Measurements from ENCODE around the gene IER2. TPM values are rescaled to one million over a fixed set of nuclear protein-coding genes. Genes with fewer than 3 reads are reported as not detected.
"Not testable (repeated sequence)": the region's sequence is repeated elsewhere in the genome, so short reads cannot be mapped to it uniquely, and the experiment has no call there.

The IER2 gene
- total and polyA plus RNA-seq, 12 donors, result 19.2 to 54.6 (median 36.0) TPM

DNA sequence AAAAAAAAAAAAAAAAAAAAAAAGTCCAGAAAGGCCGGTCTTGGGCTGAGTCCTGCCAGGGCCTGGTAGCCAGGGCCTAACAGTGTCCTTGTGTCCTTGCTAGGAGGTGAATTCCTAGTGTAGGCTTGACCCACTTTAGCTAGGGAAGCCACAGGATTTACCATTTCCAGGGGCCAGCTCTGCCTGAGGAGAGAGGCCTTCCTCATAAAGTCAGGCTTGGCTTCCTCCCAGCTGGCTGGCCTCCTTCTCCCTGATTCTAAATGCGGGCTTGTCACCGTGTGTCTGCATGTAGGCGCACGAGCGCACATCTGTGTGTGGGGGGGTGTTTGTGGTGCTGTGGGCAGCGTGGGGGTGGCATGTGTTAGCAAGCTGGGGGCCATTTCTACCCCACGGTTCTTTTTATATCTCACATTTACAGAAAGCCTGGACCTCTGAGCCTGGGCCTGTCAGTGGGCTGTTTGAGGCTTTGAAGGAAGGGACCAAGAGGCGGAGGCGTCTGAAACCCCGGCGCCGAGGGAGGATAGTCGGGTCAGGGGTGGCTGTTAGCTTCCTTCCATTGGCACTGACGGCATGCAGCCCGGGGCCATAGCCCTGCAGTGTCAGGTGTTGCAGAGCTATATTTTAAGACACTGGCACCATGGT, 31.7 kb downstream of the IER2 start:
- intact Hi-C loops (cut with DNase I), result no loop called here
- Histone ChIP-seq H3K36me3 (no peaks in the 10 kb centered on the region), H3K4me1 (peaks cover 5 to 17% (median 12%) of the 10 kb centered on the region in 9 donors), H3K4me3 (no peak overlapping the region), H3K27ac (peak overlapping the region in 9 of 10 donors; percentile 50 to 79 (median 66)), H3K27me3 (no peaks in the 10 kb centered on the region), H3K9me3 (no peaks in the 10 kb centered on the region)
- WGBS, 2 donors, result 8 to 12% methylated on average over 16 of the region's 16 CpGs
- peak; percentile 77 to 86 for DNase-seq
- ATAC-seq, result peak; percentile 82 to 98 (median 92)
- TF ChIP-seq, protein P1, sequence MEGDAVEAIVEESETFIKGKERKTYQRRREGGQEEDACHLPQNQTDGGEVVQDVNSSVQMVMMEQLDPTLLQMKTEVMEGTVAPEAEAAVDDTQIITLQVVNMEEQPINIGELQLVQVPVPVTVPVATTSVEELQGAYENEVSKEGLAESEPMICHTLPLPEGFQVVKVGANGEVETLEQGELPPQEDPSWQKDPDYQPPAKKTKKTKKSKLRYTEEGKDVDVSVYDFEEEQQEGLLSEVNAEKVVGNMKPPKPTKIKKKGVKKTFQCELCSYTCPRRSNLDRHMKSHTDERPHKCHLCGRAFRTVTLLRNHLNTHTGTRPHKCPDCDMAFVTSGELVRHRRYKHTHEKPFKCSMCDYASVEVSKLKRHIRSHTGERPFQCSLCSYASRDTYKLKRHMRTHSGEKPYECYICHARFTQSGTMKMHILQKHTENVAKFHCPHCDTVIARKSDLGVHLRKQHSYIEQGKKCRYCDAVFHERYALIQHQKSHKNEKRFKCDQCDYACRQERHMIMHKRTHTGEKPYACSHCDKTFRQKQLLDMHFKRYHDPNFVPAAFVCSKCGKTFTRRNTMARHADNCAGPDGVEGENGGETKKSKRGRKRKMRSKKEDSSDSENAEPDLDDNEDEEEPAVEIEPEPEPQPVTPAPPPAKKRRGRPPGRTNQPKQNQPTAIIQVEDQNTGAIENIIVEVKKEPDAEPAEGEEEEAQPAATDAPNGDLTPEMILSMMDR (IDR thresholded peaks at IDR 0.05), result no peak

DNA sequence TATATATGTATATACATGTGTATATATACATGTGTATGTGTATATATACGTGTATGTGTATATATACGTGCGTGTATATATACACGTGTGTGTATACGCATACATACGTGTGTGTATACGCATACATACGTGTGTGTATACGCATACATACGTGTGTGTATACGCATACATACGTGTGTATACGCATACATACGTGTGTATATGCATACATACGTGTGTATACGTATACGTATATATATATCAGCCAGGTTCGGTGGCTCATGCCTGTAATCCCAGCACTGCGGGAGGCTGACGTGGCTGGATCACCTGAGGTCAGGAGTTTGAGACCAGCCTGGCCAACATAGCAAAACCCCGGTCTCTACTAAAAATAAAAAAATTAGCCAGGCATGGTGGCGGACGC, 34.7 kb downstream of the IER2 start:
- peaks cover 5 to 17% (median 12%) of the 10 kb centered on the region in 9 donors for H3K4me1 ChIP-seq
- H3K27ac ChIP-seq; H3K9me3 ChIP-seq; DNase-seq; H3K4me3 ChIP-seq; H3K27me3 ChIP-seq; ATAC-seq; intact Hi-C loops (cut with DNase I); H3K36me3 ChIP-seq: not testable (repeated sequence)
- 79 to 94% methylated on average over 23 of the region's 23 CpGs for WGBS, 2 donors

DNA sequence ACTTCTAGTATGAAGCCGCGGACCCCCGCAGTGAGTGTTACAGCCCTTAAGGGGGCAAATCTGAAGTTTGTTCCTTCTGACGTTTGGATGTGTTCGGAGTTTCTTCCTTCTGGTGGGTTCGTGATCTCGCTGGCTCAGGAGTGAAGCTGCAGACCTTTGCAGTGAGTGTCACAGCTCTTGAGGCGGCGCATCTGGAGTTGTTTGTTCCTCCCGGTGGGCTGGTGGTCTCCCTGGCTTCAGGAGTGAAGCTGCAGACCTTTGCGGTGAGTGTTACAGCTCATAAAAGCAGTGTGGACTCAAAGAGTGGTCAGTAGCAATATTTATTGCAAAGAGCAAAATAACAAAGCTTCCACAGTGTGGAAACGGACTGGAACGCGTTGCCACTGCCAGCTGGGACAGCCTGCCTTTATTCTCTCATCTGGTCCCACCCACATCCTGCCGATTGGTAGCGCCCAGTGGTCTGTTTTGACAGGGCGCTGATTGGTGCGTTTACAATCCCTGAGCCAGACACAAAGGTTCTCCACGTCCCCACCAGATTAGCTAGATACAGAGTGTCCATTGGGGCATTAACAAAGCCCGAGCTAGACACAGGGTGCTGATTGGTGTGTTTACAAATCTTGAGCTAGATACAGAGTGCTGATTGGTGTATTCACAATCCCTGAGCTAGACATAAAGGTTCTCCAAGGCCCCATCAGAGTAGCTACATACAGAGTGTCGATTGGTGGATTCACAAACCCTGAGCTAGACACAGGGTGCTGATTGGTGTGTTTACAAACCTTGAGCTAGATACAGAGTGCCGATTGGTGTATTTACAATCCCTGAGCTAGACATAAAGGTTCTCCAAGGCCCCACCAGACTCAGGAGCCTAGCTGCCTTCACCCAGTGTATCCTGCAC, 35.8 kb downstream of the IER2 start:
- DNase-seq; H3K36me3 ChIP-seq; ATAC-seq; intact Hi-C loops (cut with DNase I); H3K4me3 ChIP-seq; H3K9me3 ChIP-seq; H3K27me3 ChIP-seq; H3K27ac ChIP-seq: not testable (repeated sequence)
- H3K4me1 ChIP-seq, result peaks cover 5 to 16% (median 12%) of the 10 kb centered on the region in 9 donors
- 81 to 84% methylated on average over 22 of the region's 22 CpGs for WGBS, 2 donors

DNA sequence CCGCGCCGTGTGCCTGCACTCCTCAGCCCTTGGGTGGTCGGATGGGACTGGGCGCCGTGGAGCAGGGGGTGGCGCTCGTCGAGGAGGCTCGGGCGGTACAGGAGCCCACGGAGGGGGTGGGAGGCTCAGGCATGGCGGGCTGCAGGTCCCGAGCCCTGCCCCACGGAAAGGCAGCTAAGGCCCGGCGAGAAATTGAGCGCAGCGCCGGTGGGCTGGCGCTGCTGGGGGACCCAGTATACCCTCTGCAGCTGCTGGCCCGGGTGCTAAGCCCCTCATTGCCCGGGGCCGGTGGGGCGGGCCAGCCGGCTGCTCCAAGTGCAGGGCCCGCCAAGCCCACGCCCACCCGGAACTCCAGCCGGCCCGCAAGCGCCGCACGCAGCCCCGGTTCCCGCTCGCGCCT, 36.5 kb downstream of the IER2 start:
- DNase-seq; ATAC-seq; H3K4me1 ChIP-seq; H3K4me3 ChIP-seq; H3K27me3 ChIP-seq; H3K27ac ChIP-seq; intact Hi-C loops (cut with DNase I); H3K9me3 ChIP-seq; H3K36me3 ChIP-seq: not testable (repeated sequence)
- 92% methylated on average over 34 to 38 of the region's 38 CpGs for WGBS, 2 donors

DNA sequence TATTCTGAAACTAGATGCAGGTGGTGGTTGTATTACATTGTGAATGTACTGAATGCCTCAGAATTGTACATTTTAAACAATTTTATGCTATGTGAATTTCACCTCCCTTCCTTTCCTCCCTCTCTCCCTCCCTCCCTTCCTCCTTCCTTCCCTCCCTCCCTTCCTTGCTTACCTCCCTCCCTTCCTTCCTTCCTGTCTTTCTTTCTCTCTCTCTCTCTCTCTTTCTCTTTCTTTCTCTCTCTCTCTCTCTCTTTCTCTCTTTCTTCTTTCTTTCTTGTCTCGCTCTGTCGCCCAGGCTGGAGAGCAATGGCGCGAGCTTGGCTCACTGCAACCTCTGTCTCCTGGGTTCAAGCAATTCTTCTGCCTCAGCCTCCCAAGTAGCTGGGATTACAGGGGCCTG, 37.2 kb downstream of the IER2 start:
- ATAC-seq, result no peak
- Histone ChIP-seq H3K4me3 (no peak overlapping the region), H3K4me1 (peaks cover 0 to 2% (median 0%) of the 10 kb centered on the region in 9 donors), H3K9me3 (no peaks in the 10 kb centered on the region), H3K27ac (no peak overlapping the region), H3K27me3 (no peaks in the 10 kb centered on the region), H3K36me3 (no peaks in the 10 kb centered on the region)
- TF ChIP-seq, protein P1 (IDR thresholded peaks at IDR 0.05), result no peak
- DNase-seq, result no peak
- 92 to 99% methylated on average over 4 of the region's 4 CpGs for WGBS, 2 donors
- intact Hi-C loops (cut with DNase I), result no loop called here
